Posterior vena cava (tissue), 2 donors: ENCODE measurements around the gene IL32. TPM values are rescaled to one million over a fixed set of nuclear protein-coding genes. Genes with fewer than 3 reads are reported as not detected.
"Not testable (repeated sequence)": the region's sequence is repeated elsewhere in the genome, so short reads cannot be mapped to it uniquely, and the experiment has no call there.

ENCODE experiments used
- DNase-seq: peaks from one replicate; pipeline ENCODE4 v3.0.0-alpha.2; 2020; ENCODE audit warnings: low spot score
- intact Hi-C, 2 donors: fragments of 100-400 bp; cut with DNase I; formaldehyde crosslinking; loops; one replicate each; pipeline versions ENCODE4 v1.14.1 to v1.14.2; 2022 to 2023
- total RNA-seq, 2 donors: library from RNA; stranded (reverse); fragmentation: NEBNext Ultra II Directional; extraction: Animal tissue kit (Norgen Biotek cat#: 25700); gene quantifications; one replicate each; pipeline ENCODE4 v1.2.1, GENCODE V29; 2021
- donor health status: DM: yes; HTN: yes; CAD: no.
- donor health status: DM: yes; HTN: yes; CAD: no.

The IL32 gene
- total RNA-seq, 2 donors from 2014 or later, result 56.8 to 65.4 TPM

DNA sequence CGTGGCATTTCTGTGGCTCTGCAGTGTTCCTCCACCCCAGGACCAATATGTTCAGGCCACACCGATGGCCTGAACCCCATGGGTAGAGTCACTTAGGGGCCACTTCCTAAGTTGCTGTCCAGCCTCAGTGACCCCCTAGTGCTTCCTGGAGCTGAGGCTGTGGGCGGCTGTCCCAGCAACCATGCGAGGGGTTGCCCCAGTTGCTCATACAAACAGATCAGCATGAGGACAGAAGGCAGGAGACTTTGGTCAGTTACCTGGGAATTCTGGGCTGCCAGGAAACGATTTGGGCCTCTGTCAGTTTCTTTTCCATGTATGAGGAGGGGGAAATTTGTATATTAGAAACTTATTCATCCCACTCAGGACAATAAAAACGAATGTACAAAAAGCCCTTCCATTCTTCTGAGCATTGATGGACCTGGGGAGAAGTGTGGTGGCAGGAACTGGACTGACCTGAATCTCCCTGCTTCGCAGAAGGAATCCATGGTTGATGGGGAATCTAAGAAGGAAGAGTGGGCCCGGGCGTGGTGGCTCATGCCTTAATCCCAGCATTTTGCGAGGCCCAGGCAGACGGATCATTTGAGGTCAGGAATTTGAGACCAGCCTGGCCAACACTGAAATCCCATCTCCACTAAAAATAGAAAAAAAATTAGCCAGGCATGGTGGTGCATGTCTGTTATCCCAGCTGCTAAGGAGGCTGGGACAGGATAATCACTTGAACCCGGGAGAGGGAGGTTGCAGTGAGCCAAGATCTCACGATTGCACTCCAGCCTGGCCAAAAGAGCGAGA, 4.9 kb upstream of the IL32 start:
- intact Hi-C loops, result loop anchor here in 1 of 2 donors (5.0 to 10.0 kb wide), 2 partner anchors 54 to 102 kb away; partner anchors contain the start of gene ZNF205
- DNase-seq, result no peak

DNA sequence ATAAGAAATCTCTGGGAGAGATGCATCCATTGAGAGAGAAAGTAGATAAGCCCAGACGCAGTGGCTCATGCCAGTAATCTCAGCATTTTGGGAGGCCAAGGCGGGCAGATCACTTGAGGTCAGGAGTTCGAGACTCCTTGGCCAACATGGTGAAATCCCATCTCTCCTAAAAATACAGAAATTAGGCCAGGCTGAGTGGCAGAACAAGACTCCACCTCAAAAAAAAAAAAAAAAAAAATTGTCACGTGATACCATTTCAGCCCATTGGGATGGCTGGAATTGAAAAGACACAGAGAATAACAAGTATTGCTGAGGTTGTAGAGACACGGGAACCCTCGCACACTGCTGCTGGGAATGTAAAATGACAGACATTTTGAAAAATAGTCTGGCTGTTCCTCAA, 2.9 kb upstream of the IL32 start:
- intact Hi-C loops, result loop anchor here in 1 of 2 donors (5.0 to 10.0 kb wide), 2 partner anchors 52 to 100 kb away; partner anchors contain the start of gene ZNF205

DNA sequence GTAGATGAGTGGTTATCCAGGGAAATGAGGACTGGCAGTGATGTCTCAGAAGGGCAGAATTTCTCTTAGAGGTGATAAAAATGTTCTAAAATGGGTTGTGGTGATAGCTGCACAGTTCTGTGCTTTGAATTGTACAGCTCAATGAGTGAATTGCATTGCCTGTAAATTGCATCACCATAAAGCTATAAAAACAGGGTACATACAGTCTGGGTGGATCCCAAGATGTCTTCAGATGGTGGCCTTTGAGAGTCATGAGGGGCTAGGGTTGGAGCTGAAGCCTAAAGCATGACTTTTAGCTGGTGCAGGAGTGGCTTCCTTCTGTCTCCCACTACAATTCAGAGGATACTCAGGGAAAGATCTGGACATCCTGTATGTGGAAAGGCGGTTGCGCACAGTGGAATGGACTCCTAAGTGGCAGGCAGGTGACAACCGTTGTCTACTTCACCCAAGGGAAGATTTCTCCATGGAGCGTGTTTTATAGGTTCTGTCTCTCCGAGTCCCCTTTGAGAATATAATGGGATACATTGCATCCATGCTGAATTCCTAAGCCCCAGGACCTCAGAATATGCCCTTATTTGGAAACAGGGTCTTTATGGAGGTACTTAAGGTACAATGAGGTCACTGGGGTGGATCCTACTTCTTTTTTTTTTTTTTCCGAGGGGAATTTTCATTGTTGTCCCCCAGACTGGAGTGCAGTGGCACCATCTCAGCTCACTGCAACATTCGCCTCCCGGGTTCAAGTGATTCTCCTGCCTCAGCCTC, 1.6 kb upstream of the IL32 start:
- DNase-seq, result no peak
- intact Hi-C loops, result loop anchor here in 1 of 2 donors (5.0 to 10.0 kb wide), 2 partner anchors 51 to 98 kb away; partner anchors contain the start of gene ZNF205

More for the DNA sequence above, 2.9 kb upstream of the IL32 start:
- DNase-seq, result no peak

DNA sequence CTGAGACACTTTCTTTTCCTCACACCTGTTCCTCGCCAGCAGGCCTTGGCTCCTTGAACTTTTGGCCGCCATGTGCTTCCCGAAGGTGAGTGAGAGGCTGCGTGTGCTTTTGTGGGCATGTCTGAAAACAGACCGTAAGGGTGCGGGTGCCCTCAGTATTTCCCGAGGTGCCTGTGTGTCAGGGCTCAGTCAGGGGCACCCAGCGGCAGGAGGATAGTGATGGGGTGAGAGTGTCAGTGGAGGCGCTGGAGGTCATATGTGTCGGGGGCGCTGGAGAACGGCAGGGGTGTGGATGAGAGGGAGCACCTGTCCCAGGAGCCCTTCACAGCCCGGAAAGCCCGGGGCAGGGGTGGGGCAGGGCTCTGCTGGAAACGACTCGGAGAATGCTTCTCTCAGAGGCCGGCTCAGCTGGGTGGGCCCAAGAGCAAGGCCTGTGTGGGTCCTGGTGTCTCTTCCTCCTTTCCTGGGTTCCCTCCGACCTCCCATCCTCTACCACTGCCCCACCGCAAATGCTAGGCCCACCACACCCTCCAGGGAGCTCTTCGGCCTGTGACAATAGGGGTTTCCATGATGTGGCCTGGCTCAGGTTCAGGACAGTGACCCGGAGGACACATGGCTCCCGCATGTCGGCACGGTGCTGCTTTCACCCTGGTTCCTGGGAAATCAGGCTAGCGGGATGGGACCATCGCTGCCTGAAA, 451 bp downstream of the IL32 start:
- DNase-seq, result no peak
- intact Hi-C loops, result loop anchor here in 1 of 2 donors (5.0 to 10.0 kb wide), 2 partner anchors 49 to 291 kb away; partner anchors contain the start of genes OR2C1 and ZNF205

- no peak for DNase-seq
- intact Hi-C loops, result loop anchor here in 1 of 2 donors (5.0 to 10.0 kb wide), 2 partner anchors 48 to 291 kb away; partner anchors contain the start of genes OR2C1 and ZNF205
Measured at GRCh38 chr16:3066440-3066748, 954 bp downstream of the IL32 start.

DNA sequence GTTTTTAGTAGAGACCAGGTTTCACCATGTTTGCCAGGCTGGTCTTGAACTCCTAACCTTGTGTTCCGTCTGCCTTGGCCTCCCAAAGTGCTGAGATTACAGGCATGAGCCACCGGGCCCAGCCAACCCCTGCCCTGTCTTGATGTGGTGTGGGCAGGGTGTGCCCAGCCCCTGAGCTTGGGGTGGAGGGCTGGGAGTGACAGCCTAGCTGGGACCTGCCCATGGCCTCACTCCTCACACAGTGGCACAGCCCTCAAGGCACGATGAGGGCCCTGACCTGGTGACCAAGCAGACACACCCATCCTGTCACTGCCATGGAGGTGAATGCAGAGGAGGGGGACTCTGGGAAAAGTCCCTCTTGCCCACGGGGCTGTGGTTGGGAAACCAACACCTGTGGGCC, 3.0 kb downstream of the IL32 start:
- no peak for DNase-seq

DNA sequence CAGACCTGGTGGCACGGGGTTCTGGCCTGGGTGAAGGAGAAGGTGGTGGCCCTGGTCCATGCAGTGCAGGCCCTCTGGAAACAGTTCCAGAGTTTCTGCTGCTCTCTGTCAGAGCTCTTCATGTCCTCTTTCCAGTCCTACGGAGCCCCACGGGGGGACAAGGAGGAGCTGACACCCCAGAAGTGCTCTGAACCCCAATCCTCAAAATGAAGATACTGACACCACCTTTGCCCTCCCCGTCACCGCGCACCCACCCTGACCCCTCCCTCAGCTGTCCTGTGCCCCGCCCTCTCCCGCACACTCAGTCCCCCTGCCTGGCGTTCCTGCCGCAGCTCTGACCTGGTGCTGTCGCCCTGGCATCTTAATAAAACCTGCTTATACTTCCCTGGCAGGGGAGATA, 3.7 kb downstream of the IL32 start:
- DNase-seq, result not testable (repeated sequence)
- intact Hi-C loops, result loop anchor here in 1 of 2 donors (5.0 to 10.0 kb wide), 2 partner anchors 46 to 288 kb away; partner anchors contain the start of genes OR2C1 and ZNF205

More for the DNA sequence above, 3.0 kb downstream of the IL32 start:
- intact Hi-C loops, result loop anchor here in 1 of 2 donors (5.0 to 10.0 kb wide), 2 partner anchors 46 to 289 kb away; partner anchors contain the start of genes OR2C1 and ZNF205

GRCh38 chr16:3070608-3071111, 5.2 kb downstream of the IL32 start:
- intact Hi-C loops, result no loop called here
- DNase-seq, result no peak

DNA sequence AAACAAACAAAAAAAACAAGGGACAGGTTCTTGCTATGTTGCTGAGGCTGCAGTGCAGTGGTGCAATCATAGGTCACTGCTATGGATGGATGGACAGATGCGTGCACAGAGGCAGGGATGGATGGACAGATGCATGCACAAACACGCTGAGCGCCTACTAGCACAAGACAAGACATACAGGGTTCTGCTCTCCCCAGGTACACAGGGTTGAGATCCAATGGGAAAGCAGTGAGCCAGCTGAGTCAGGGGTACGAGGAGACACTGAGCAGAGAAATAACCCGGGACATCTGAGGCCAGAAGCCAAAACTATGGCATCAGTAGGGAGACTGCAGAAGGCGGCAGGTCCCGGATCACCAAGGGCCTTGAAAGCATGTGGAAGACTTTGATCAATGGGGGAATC, 6.2 kb downstream of the IL32 start:
- DNase-seq, result no peak
- intact Hi-C loops, result no loop called here

DNA sequence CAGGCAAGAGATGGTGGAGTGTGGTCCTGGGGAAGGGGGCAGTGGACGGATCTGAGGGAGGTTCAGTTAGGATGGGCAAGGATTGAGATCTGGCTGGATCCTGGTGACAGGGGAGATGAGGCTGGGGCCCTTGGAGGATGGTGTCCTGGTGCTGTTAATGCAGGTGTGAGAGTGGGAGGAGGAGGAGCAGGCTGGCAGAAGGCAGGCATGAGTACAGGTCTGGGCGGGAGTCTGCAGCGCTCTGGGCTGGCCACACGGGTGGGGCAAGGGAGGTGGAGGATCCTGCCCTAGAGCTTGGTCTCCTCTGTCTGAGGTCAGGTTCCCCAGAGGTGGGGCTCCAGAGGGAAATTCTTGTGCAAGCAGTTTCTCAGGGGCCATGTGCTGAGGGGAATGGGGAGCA, 6.7 kb downstream of the IL32 start:
- DNase-seq, intact Hi-C loops: not testable (repeated sequence)

GRCh38 chr16:3072576-3073263, 7.3 kb downstream of the IL32 start:
- not testable (repeated sequence) for DNase-seq

DNA sequence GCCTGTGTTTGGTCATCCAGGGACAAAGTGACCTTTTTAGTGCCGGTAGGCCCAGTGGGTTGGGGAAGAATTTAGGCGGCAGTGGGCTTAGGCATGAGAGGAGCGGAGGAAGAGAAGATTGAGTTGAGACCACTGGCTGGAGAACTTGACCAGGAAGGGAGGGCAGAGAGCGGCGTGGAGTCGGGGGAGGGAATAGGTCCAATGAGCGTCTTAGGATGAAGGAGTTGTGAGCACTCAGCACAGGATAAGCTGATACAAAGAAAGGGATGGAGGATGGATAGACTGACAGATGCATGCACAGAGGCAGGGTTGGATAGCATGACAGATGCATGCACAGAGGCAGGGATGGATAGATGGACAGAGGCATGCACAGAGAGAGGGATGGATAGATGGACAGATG, 8.0 kb downstream of the IL32 start:
- intact Hi-C loops, result no loop called here
- no peak for DNase-seq

More at GRCh38 chr16:3072576-3073263, 7.3 kb downstream of the IL32 start:
- intact Hi-C loops, result not testable (repeated sequence)

DNA sequence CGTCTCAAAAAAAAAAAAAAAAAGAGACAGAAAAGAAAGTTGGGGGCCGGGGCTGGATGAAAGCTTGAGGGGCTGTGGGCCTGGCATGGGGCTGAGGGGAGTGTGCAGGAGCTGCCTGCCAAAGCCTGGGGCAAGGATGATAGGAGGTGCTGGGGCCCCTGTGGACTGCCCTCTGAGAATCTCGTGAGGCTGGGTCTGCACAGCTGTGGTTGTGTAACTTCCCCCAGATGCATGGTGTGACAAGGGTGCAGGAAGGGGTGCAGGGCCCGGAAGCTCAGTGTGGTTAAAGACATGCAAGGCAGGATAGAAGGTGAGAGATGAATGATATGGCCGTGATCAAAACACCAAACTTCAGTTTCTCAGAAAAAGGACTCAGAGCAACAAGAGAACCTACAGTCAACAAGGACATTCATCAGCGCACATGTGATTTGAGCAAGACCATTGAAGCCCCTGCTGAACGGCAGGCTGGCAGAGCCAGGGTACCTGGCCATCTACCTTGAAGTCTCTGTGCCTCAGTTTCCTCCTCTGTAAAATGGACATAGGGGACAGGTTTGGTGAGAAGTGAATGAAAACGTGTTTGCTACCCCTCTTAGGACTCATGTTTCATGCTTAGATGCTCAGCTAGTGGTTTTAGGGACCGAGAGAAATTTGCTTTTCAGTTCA, 9.6 kb downstream of the IL32 start:
- DNase-seq, result no peak
- intact Hi-C loops, result no loop called here

- no peak for DNase-seq
- intact Hi-C loops, result no loop called here
Measured at GRCh38 chr16:3075523-3075915, 10.1 kb downstream of the IL32 start.

DNA sequence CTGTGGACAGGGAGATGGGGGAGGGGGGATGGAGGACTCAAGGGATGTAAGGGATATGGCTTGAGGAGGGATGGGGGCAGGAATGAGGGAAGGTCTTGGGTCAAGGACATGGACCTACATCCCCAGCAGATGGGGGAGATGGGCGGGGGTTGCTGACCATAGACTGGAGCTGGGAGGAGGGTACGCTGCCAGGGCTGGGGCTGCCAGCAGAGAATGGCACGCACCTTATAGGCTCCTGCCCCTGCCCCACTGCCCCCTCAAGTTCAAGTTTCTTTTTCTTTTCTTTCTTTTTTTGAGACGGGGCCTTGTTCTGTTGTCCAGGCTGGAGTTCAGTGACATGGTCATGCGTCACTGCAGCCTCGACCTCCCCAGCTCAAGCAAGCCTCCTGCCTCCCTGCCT, 10.5 kb downstream of the IL32 start:
- DNase-seq, intact Hi-C loops: not testable (repeated sequence)

GRCh38 chr16:3076577-3076976, 11.1 kb downstream of the IL32 start:
- intact Hi-C loops, result no loop called here
- no peak for DNase-seq

GRCh38 chr16:3080024-3080423, 14.6 kb downstream of the IL32 start:
- DNase-seq, result no peak
- intact Hi-C loops, result no loop called here

DNA sequence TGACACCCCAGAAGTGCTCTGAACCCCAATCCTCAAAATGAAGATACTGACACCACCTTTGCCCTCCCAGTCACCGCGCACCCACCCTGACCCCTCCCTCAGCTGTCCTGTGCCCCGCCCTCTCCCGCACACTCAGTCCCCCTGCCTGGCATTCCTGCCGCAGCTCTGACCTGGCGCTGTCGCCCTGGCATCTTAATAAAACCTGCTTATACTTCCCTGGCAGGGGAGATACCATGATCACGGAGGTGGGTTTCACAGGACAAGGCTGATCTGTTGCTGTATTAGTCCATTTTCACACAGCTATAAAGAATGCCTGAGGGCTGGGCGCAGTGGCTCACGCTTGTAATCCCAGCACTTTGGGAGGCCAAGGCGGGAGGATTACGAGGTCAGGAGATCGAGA, 16.5 kb downstream of the IL32 start:
- intact Hi-C loops, DNase-seq: not testable (repeated sequence)
